T-helper 9 cell (primary cell): ENCODE data around the gene MAPRE2.

Source experiments
- DNase-seq: peaks from one replicate; pipeline ENCODE4 v3.0.0-alpha.2; 2020

Gene MAPRE2

GRCh38 chr18:35063875-35064690 lies 22.9 kb downstream of the MAPRE2 start:
- DNase-seq: no peak

GRCh38 chr18:35067454-35067853 lies 26.2 kb downstream of the MAPRE2 start:
- DNase-seq: no peak

GRCh38 chr18:35071819-35072247 lies 30.6 kb downstream of the MAPRE2 start:
- DNase-seq: no peak

- DNase-seq: no peak
Measured at GRCh38 chr18:35072616-35073015, 31.4 kb downstream of the MAPRE2 start.

- DNase-seq: no peak
Measured at GRCh38 chr18:35073186-35074105, 32.2 kb downstream of the MAPRE2 start.

- no peak for DNase-seq
Measured at GRCh38 chr18:35074581-35074980, 33.4 kb downstream of the MAPRE2 start.

- no peak for DNase-seq
Measured at GRCh38 chr18:35075132-35075531, 33.9 kb downstream of the MAPRE2 start.

GRCh38 chr18:35076135-35076924 lies 35.1 kb downstream of the MAPRE2 start:
- DNase-seq: no peak

GRCh38 chr18:35077937-35078336 lies 36.7 kb downstream of the MAPRE2 start:
- DNase-seq: no peak

GRCh38 chr18:35080058-35080457 lies 38.8 kb downstream of the MAPRE2 start:
- no peak for DNase-seq

GRCh38 chr18:35083174-35083712 lies 42.0 kb downstream of the MAPRE2 start:
- DNase-seq: no peak

GRCh38 chr18:35084494-35085449 lies 43.6 kb downstream of the MAPRE2 start:
- DNase-seq: no peak

GRCh38 chr18:35085450-35086380 lies 44.5 kb downstream of the MAPRE2 start:
- no peak for DNase-seq

- no peak for DNase-seq
Measured at GRCh38 chr18:35086704-35087103, 45.5 kb downstream of the MAPRE2 start.

- DNase-seq: no peak
Measured at GRCh38 chr18:35087726-35088125, 46.5 kb downstream of the MAPRE2 start.

GRCh38 chr18:35088921-35089320 lies 47.7 kb downstream of the MAPRE2 start:
- no peak for DNase-seq

GRCh38 chr18:35089382-35089781 lies 48.2 kb downstream of the MAPRE2 start:
- no peak for DNase-seq

- no peak for DNase-seq
Measured at GRCh38 chr18:35089891-35090550, 48.8 kb downstream of the MAPRE2 start.

GRCh38 chr18:35091841-35092240 lies 50.6 kb downstream of the MAPRE2 start:
- no peak for DNase-seq
